HCT116 (cell line): ENCODE data around the gene TSR1.

Experiments used
- CTCF ChIP-seq, 3 experiments: fragments of 200-600 bp in 1 of 3; sonication (generic) in 1 of 3; IDR thresholded peaks in 2 of 3; conservative IDR thresholded peaks in 1 of 3; 2 replicates each; pipeline ENCODE4 v1.5.1; 2012 to 2017; ENCODE audit warnings: low read depth in 2 of 3, low read length in 2 of 3, antibody characterized with exemption in 1 of 3, borderline replicate concordance in 1 of 3, control low read depth in 1 of 3, mild to moderate bottlenecking in 1 of 3, mixed read lengths in 1 of 3, mixed run types in 1 of 3, moderate library complexity in 1 of 3; ENCODE audit not compliant: insufficient read depth in 1 of 3
- EZH2 ChIP-seq: fragments of 200-600 bp; sonication (generic); IDR thresholded peaks from 2 replicates; pipeline ENCODE4 v1.6.1; 2017; ENCODE audit warnings: antibody characterized with exemption, mixed run types
- EZH2phosphoT487 ChIP-seq: fragments of 200-600 bp; IDR thresholded peaks from 2 replicates; pipeline ENCODE4 v1.6.1; 2018; ENCODE audit warnings: antibody characterized with exemption, borderline replicate concordance
- JUND ChIP-seq: IDR thresholded peaks from 2 replicates; pipeline ENCODE4 v1.6.1; 2012
- POLR2A ChIP-seq: IDR thresholded peaks from 2 replicates; pipeline ENCODE4 v1.7.0; 2011; ENCODE audit warnings: borderline replicate concordance; ENCODE audit not compliant: insufficient read depth, insufficient read length; ENCODE audit errors: extremely low read depth
- POLR2AphosphoS5 ChIP-seq: IDR thresholded peaks from 2 replicates; pipeline ENCODE4 v1.6.1; 2011; ENCODE audit warnings: mild to moderate bottlenecking, low read depth, low read length, moderate library complexity
- RAD21 ChIP-seq: IDR thresholded peaks from 2 replicates; pipeline ENCODE4 v1.6.1; 2012; ENCODE audit warnings: low read depth, mild to moderate bottlenecking
- ZBTB33 ChIP-seq: IDR thresholded peaks from 2 replicates; pipeline ENCODE4 v1.6.1; 2011; ENCODE audit warnings: mild to moderate bottlenecking, low read length, moderate library complexity; ENCODE audit not compliant: insufficient replicate concordance; ENCODE audit errors: extremely low read depth
- ZFX ChIP-seq: fragments of 450-650 bp; IDR thresholded peaks from 2 replicates; pipeline ENCODE4 v1.6.1; 2017

- no peak for TF ChIP-seq POLR2AphosphoS5
- TF ChIP-seq RAD21, result no peak
- no peak for TF ChIP-seq POLR2A
- no peak for TF ChIP-seq CTCF (IDR thresholded peaks at IDR 0.05 in 2 of 3, conservative IDR thresholded peaks at IDR 0.05 in 1 of 3; ENCODE audit: borderline replicate concordance in 1 of 3, insufficient read depth in 1 of 3, low read depth in 2 of 3, low read length in 2 of 3)
- TF ChIP-seq ZFX, result no peak
- no peak for TF ChIP-seq JUND
- no peak for TF ChIP-seq EZH2
- no peak for TF ChIP-seq EZH2phosphoT487
- TF ChIP-seq ZBTB33, result no peak
Measured at GRCh38 chr17:2289878-2290478, 46.3 kb downstream of the TSR1 start.
